Measurements from ENCODE around the gene DMRTB1. TPM values are rescaled to one million over a fixed set of nuclear protein-coding genes. Genes with fewer than 3 reads are reported as not detected.
A peak's percentile ranks its signal among the peaks of the same experiment; 100 is the strongest.

DMRTB1 gene
- total RNA-seq, 2 donors from 2014 or later = not detected

DNA sequence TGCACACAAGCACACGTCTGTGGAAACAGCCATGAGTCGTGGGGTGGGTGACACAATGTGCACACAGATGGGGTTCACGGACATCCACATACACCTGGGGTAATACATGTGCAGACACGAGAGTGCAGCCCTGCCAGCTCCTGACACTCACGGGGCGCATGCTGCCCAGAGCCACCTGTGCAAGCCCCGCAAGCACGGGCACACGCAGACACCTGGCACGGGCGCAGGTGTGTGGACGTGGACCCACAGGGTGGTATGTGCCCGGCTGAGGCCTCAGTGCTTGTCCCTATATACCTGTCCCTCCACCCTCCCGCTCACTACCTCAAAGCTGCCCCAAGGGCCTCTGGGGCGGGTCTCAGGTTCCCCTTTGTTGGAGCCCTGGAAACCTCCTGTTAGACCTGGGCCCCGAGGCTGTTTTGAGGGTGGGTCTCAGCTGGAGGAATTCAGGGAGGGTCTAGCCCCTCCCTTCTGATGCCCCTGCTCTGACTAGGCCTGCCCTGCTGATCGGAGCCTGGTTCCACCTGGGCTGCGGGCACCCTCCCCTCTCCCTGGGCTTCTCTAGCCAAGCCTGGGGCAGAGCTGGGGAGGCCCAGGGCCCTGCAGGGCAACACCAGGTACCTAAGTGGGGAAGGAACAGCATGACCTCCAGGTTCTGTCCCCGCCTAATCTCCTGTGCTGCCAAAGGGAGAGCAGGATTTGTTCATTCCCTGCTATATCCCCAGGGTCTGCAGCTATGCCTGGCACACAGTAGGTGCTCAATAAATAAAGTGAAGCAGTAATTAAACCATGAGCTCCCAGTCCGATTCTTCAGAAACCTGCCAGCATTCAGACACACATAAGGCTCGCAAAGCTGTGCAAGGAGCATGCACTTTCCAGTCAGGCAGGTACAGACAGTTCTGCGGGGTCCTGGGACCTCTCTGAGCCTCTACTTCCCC lies 49.1 kb downstream of the DMRTB1 start:
- peaks cover 0 to 3% of the 10 kb centered on the region in 2 donors for H3K4me1 Mint-ChIP-seq (ENCODE audit: low read depth in 2 of 2)
- no peaks in the 10 kb centered on the region for H3K36me3 Mint-ChIP-seq
- no peaks in the 10 kb centered on the region for H3K27me3 Mint-ChIP-seq
- no peak for ATAC-seq
- H3K4me3 Mint-ChIP-seq = no peak overlapping the region
- no peak for DNase-seq (ENCODE audit: low spot score)
- H3K9me3 Mint-ChIP-seq = no peaks in the 10 kb centered on the region
- no peak overlapping the region for H3K27ac Mint-ChIP-seq

DNA sequence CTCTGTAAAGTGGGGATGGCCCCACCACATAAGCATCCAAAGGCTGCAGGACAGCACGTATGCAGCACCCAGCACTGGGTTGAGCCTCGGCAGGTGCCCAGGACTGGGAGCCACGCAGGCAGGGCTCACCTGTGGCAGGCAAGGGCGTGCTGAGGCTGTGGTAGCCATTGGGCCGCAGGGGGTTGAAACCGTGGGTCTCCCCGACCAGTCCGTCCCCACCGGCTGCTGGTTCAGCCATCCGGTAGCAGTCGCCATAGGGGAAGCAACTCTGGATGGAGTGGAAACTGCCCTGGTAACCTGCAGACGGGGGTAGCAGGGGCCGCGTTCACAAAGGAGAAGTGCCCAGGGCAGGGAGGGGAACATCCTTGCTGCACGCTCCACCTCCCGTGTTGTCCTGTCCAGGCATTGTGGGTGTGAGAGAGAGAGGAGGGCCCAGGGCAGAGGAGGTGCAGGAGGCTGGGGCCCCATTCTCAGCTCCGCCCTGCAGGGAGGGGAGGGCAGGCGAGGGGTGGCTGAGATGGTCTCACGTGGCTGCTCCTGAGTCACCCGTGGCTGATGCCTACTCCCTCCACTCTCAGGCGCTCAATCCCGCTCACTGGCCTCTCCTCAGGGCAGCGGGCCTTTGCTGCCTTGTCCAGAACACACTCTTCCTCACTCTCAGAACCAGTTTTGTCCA lies 49.9 kb downstream of the DMRTB1 start:
- H3K27me3 Mint-ChIP-seq = no peaks in the 10 kb centered on the region
- ATAC-seq (peak; percentile 64 to 74), DNase-seq (ENCODE audit: low spot score) (no peak)
- no peaks in the 10 kb centered on the region for H3K36me3 Mint-ChIP-seq
- no peak overlapping the region for H3K4me3 Mint-ChIP-seq
- H3K4me1 Mint-ChIP-seq (ENCODE audit: low read depth in 2 of 2) = peaks cover 0 to 3% of the 10 kb centered on the region in 2 donors
- no peak overlapping the region for H3K27ac Mint-ChIP-seq
- H3K9me3 Mint-ChIP-seq = no peaks in the 10 kb centered on the region

DNA sequence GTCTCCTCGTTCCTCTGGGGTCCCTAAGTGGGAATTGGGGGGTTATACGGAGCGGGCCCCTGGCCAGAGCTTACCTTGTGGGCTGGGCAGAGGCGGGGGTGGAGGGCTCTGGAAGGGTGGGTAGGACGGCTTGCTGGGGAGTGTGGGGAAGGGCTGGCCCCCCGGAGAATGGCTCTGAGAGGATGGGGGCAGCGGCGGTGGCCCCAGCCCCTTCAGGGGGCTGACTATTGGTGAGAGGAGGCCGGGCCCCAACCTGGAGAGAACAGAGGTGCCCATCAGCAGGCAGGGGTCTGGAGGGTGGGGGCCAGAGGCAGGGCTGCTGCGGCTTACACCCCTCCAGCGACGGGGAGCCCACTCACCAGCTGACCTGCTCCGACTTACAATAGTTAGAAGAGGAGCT lies 50.6 kb downstream of the DMRTB1 start:
- H3K27ac Mint-ChIP-seq = no peak overlapping the region
- no peak overlapping the region for H3K4me3 Mint-ChIP-seq

DNA sequence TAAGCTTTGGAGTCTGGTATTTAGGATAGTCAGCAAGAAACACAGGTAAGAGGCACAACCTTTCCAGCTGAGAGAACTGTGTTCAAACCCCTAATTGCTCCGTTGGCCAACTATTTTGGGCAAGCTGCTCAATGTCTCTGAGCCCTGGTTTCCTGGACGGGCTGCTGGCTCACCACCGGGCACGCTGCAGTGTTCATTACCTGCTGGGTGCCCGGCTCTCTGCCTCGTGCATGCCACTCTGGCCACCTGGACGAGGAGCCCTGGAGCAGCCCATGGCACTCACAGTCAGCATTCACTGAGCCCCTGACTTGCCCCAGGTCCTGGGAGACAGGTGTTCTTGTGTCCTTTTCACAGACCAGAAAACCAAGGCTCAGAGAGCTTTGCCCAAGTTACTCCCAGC lies 51.0 kb downstream of the DMRTB1 start:
- H3K27ac Mint-ChIP-seq = no peak overlapping the region
- no peaks in the 10 kb centered on the region for H3K9me3 Mint-ChIP-seq
- no peaks in the 10 kb centered on the region for H3K27me3 Mint-ChIP-seq
- H3K36me3 Mint-ChIP-seq = no peaks in the 10 kb centered on the region
- H3K4me1 Mint-ChIP-seq (ENCODE audit: low read depth in 2 of 2) = peaks cover 0 to 3% of the 10 kb centered on the region in 2 donors
- no peak overlapping the region for H3K4me3 Mint-ChIP-seq
- ATAC-seq = no peak
- no peak for DNase-seq (ENCODE audit: low spot score)

More for the DNA sequence above, 50.6 kb downstream of the DMRTB1 start:
- H3K27me3 Mint-ChIP-seq = no peaks in the 10 kb centered on the region
- ATAC-seq (no peak), DNase-seq (ENCODE audit: low spot score) (no peak)
- no peaks in the 10 kb centered on the region for H3K9me3 Mint-ChIP-seq
- peaks cover 0 to 3% of the 10 kb centered on the region in 2 donors for H3K4me1 Mint-ChIP-seq (ENCODE audit: low read depth in 2 of 2)
- H3K36me3 Mint-ChIP-seq = no peaks in the 10 kb centered on the region

DNA sequence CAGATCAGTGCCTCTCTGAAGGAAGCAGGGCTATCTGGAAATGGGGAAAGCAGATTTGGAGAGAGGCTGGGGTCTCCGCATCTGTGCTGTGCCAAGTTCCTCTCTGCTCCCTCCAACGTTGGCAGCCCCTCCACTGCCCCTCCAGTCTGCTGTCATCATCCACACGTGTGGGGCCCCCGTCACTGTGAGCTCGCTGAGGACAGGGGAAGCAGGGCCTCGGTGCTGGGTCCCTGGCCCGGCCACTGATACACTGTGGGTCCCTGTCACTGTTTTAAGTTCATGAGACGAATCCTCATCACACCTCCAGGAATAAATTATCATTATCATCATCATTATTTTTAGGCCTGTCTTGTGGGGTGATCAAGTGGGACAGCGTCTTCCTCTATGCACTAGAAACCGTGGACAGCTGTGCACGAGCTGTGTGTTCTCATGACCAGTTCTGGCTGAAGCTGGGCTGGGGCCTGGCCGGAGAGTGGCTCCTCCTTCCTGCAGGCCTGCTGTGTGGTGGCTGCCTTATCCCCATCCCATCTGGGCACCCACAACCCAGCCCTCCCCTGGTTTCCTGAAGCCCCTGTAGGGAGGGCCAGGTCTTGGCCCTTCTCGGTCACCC lies 52.2 kb downstream of the DMRTB1 start:
- peaks cover 0 to 3% of the 10 kb centered on the region in 2 donors for H3K4me1 Mint-ChIP-seq (ENCODE audit: low read depth in 2 of 2)
- no peak for DNase-seq (ENCODE audit: low spot score)
- no peak overlapping the region for H3K4me3 Mint-ChIP-seq
- H3K27ac Mint-ChIP-seq = no peak overlapping the region
- no peak for ATAC-seq
- H3K36me3 Mint-ChIP-seq = no peaks in the 10 kb centered on the region
- no peaks in the 10 kb centered on the region for H3K9me3 Mint-ChIP-seq
- no peaks in the 10 kb centered on the region for H3K27me3 Mint-ChIP-seq

DNA sequence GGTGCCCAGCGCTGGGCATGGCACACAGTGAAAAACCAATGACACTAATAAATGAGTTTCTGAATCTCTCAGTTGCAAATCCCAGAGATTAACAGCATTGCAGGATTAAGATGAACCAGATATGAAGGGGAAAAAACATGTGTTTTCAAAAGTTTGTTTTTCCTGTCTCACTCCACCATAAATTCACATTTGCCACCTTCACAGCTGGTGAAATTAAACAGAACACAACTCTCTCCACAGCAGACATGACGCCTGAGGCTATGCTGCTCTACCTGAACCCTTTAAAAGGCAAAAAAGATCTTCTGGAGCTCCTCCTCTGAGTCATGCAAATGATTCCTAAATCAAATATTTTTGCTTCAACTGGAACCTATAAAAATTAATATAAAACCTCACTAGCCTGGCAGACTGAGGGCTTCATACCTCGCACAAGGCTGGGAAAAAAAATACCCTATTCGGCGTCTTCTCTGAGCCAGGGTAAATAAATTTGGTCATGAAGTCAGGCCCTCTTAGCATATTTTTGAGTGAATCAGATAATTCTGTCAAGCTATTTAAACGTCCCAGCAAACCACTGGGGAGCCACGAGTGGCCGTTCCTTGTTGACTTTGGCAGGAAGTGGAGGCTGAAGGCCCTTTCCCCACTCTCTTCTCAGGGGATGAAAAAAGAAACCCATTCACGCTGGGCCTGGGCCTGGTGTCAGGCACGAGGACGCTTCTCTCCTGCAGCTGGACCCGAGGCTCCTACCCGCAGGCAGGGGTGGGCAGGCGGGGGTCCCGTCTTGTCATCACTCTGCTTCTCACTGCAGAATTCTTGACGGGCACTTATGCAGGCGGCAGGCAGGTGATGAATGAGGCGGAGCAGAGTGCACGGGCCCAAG lies 53.0 kb downstream of the DMRTB1 start:
- no peak for DNase-seq (ENCODE audit: low spot score)
- no peak overlapping the region for H3K27ac Mint-ChIP-seq
- H3K9me3 Mint-ChIP-seq = no peaks in the 10 kb centered on the region
- peaks cover 0 to 3% of the 10 kb centered on the region in 2 donors for H3K4me1 Mint-ChIP-seq (ENCODE audit: low read depth in 2 of 2)
- H3K27me3 Mint-ChIP-seq = no peaks in the 10 kb centered on the region
- no peak for ATAC-seq
- H3K36me3 Mint-ChIP-seq = no peaks in the 10 kb centered on the region
- H3K4me3 Mint-ChIP-seq = no peak overlapping the region

DNA sequence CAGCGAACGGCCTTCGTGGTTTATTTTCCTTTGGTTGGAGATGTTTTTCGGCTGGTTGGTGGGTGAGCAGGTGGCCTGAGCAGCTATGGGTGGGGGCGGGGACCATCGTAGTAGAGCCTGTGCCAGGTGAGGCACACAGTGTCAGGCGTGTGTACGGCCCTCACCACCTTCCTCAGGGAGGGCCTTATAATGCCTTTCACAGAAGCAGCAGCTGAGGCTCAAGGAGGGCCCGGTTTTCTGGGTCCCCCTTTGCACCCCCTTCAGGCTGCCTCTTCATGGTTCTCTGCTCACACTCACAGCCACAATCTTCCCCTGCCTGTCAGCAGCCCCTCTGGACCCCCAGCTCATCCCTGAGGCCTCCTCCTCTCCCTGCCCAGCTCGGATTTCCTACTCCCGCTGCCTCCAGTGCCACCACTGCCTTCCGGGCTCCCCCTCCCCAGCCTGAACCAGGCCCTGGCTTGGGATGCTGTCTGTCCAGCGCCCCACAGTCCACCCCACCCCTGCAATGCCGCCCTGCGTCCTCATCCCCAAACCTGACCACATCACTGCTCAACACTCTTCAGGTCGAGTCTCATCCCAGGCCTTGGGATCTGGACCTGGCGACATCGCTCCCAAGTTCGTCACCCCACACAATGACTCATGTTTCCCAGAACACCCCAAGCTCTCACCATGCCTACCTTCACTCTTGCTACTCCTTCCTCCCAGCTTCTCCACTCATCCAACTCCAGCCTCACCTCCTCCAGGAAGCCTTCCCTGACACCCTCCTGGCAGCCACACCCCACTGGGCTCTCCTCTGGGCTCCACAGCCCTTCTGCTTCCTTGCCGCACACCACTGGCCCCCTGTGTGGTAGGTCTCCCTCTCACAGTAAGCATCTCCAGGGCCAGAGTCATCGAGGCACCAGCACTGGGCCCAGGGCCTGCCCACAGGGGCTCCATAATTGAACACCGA lies 53.9 kb downstream of the DMRTB1 start:
- Mint-ChIP-seq H3K4me1 (ENCODE audit: low read depth in 2 of 2) (peaks cover 0 to 3% of the 10 kb centered on the region in 2 donors), H3K27ac (no peak overlapping the region), H3K27me3 (no peaks in the 10 kb centered on the region)

DNA sequence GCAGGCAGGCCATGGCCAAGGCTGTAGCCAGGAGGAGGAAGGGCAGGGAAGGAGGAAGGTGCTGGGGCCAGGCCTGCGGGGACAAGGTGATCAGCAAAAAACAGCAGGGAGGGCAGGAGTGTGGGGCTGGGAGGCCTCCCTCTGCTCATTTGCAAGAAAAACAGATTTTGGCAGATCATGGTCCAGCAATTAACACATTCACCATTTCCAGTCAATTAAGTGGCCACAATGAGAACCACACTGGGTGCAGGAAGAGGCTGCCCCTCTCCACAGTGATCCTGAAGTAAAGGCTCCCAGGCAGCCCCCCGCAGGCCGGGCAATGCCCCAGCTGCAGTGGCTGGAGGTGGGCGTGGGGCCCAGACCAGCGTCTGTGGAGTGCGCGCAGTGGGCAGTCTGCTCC lies 54.6 kb downstream of the DMRTB1 start:
- no peaks in the 10 kb centered on the region for H3K9me3 Mint-ChIP-seq
- DNase-seq (ENCODE audit: low spot score) = no peak
- no peaks in the 10 kb centered on the region for H3K36me3 Mint-ChIP-seq
- no peaks in the 10 kb centered on the region for H3K27me3 Mint-ChIP-seq
- H3K4me3 Mint-ChIP-seq = no peak overlapping the region
- ATAC-seq = no peak
- no peak overlapping the region for H3K27ac Mint-ChIP-seq
- peaks cover 0 to 3% of the 10 kb centered on the region in 2 donors for H3K4me1 Mint-ChIP-seq (ENCODE audit: low read depth in 2 of 2)

More for the DNA sequence above, 53.9 kb downstream of the DMRTB1 start:
- ATAC-seq = no peak
- H3K4me3 Mint-ChIP-seq = no peak overlapping the region
- no peaks in the 10 kb centered on the region for H3K9me3 Mint-ChIP-seq
- no peaks in the 10 kb centered on the region for H3K36me3 Mint-ChIP-seq
- DNase-seq (ENCODE audit: low spot score) = no peak

DNA sequence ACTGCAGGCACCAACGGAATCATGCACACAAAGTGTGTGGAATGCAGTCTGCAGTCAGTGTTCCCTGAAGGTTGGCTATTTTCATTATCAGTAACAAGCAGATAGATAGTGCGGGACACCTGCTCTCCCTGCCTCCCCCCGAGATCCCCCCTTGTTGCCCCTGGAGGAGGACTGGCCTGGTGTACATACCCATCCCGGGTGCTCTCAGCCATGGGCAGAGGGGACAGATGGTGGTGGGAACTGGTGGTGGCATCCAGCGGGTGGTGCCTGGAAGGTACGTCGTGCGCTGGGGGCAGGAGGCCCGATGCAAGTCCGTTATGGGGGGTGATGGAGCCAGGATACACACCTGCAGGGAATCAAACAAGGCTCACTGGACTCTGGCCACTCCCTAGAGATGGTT lies 55.2 kb downstream of the DMRTB1 start:
- ATAC-seq = no peak

DNA sequence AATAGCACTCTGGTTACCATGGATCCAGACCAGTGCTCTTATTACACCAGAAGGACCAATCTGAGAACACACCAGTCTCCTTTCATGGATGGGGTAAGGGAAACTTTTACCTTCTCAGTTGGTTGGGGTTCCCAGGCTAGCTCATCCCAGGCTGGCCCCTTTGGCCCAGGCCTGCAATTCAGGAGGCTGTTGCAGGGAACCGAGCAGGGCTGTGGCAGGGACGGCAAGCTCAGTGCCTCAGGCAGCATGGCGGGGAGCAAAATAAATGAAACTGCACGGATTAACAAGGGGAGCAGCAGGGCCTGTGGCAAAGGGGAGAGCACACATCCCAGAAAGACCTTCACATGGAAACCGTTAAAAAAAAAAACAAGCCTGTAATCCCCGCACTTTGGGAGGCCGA lies 57.0 kb downstream of the DMRTB1 start:
- H3K4me3 Mint-ChIP-seq = no peak overlapping the region
- no peaks in the 10 kb centered on the region for H3K9me3 Mint-ChIP-seq
- no peak for ATAC-seq
- no peaks in the 10 kb centered on the region for H3K4me1 Mint-ChIP-seq (ENCODE audit: low read depth in 2 of 2)
- H3K27me3 Mint-ChIP-seq = peaks cover 0 to 3% of the 10 kb centered on the region in 2 donors
- H3K27ac Mint-ChIP-seq = no peak overlapping the region
- H3K36me3 Mint-ChIP-seq = no peaks in the 10 kb centered on the region
- no peak for DNase-seq (ENCODE audit: low spot score)

More for the DNA sequence above, 55.2 kb downstream of the DMRTB1 start:
- H3K27me3 Mint-ChIP-seq = no peaks in the 10 kb centered on the region
- H3K4me3 Mint-ChIP-seq = no peak overlapping the region
- H3K9me3 Mint-ChIP-seq = no peaks in the 10 kb centered on the region
- no peaks in the 10 kb centered on the region for H3K36me3 Mint-ChIP-seq
- no peak for DNase-seq (ENCODE audit: low spot score)
- no peak overlapping the region for H3K27ac Mint-ChIP-seq
- H3K4me1 Mint-ChIP-seq (ENCODE audit: low read depth in 2 of 2) = peaks cover 0 to 2% of the 10 kb centered on the region in 2 donors
